SK-N-SH treated with all-trans-retinoic acid at 6 μM for 48 hours (cell line): ENCODE measurements around the gene PCAT6.
A peak's percentile ranks its signal among the peaks of the same experiment; 100 is the strongest.

Experiments used
- PPARA ChIP-seq: fragments of 250-450 bp; sonication (Bioruptor Pico); IDR thresholded peaks from 2 replicates; pipeline ENCODE4 v1.5.0; 2020; ENCODE audit warnings: mild to moderate bottlenecking, borderline replicate concordance
- RARB ChIP-seq: fragments of 250-450 bp; sonication (Bioruptor Pico); IDR thresholded peaks from 2 replicates; pipeline ENCODE4 v1.8.0; 2021; ENCODE audit warnings: mild to moderate bottlenecking, moderate library complexity
- SNAI2 ChIP-seq: fragments of 250-450 bp; sonication (Bioruptor Pico); IDR thresholded peaks from 2 replicates; pipeline ENCODE4 v1.5.0; 2020; ENCODE audit warnings: mild to moderate bottlenecking, moderate library complexity
- ZFP30 ChIP-seq: fragments of 450-650 bp; formaldehyde crosslinking; IDR thresholded peaks from 2 replicates; pipeline ENCODE4 v1.5.0; 2022; ENCODE audit warnings: mild to moderate bottlenecking, moderate library complexity
- ZNF565 ChIP-seq: fragments of 450-650 bp; formaldehyde crosslinking; conservative IDR thresholded peaks from 2 replicates; pipeline ENCODE4 v1.5.0; 2020; ENCODE audit warnings: low read depth, mild to moderate bottlenecking, moderate library complexity
- TF ChIP-seq, protein P1 (sequence below): fragments of 250-450 bp; sonication (Bioruptor Pico); IDR thresholded peaks from 2 replicates; pipeline ENCODE4 v1.8.0; 2020; ENCODE audit warnings: mild to moderate bottlenecking, moderate library complexity, borderline replicate concordance
- TF ChIP-seq, protein P2 (sequence below): fragments of 250-450 bp; sonication (Bioruptor Pico); IDR thresholded peaks from 2 replicates; pipeline ENCODE4 v1.5.1; 2020; ENCODE audit warnings: low read depth, mild to moderate bottlenecking, moderate library complexity

DNA sequence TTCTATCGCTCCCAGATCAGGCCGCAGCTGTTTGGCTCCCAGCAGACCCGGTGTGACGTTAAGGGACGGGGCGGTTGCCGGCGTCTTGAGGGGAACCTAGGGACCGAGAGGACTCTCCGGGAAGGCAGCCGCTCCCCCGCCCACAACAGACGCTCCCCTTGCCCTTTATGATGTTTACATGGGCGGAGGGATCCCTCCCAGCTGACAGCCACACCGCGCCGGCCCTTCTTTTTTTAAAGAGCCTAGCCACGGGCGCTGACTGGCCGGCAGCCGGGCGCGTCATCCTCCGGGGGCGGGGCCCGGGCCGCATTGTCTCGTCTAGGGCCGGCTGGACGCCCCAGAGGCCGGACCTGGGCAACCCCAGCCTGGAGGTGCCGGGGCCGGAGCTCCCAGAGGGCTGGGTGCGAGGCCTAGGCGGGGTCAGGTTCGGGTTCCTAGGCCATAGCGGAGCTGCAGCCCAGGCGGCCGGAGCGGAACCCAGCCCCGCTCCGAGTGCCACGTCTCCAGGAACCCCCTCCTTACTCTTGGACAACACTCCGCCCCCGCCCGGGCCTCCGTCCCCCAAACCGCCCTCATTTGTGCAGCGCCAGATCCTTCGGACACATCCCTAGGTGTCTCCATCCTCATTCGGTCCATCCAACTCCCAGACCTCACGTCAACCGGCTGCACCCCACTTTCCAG is at the start of gene PCAT6:
- TF ChIP-seq, protein P1, sequence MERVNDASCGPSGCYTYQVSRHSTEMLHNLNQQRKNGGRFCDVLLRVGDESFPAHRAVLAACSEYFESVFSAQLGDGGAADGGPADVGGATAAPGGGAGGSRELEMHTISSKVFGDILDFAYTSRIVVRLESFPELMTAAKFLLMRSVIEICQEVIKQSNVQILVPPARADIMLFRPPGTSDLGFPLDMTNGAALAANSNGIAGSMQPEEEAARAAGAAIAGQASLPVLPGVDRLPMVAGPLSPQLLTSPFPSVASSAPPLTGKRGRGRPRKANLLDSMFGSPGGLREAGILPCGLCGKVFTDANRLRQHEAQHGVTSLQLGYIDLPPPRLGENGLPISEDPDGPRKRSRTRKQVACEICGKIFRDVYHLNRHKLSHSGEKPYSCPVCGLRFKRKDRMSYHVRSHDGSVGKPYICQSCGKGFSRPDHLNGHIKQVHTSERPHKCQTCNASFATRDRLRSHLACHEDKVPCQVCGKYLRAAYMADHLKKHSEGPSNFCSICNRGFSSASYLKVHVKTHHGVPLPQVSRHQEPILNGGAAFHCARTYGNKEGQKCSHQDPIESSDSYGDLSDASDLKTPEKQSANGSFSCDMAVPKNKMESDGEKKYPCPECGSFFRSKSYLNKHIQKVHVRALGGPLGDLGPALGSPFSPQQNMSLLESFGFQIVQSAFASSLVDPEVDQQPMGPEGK (CRISPR knock-in tag), result peak; percentile 12; the same call in 1 of the 2 replicates
- TF ChIP-seq PPARA, result no peak
- TF ChIP-seq ZFP30 (CRISPR knock-in tag), result no peak
- TF ChIP-seq RARB, result no peak
- TF ChIP-seq, protein P2, sequence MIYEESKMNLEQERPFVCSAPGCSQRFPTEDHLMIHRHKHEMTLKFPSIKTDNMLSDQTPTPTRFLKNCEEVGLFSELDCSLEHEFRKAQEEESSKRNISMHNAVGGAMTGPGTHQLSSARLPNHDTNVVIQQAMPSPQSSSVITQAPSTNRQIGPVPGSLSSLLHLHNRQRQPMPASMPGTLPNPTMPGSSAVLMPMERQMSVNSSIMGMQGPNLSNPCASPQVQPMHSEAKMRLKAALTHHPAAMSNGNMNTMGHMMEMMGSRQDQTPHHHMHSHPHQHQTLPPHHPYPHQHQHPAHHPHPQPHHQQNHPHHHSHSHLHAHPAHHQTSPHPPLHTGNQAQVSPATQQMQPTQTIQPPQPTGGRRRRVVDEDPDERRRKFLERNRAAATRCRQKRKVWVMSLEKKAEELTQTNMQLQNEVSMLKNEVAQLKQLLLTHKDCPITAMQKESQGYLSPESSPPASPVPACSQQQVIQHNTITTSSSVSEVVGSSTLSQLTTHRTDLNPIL (CRISPR knock-in tag), result no peak
- no peak for TF ChIP-seq SNAI2 (CRISPR knock-in tag)
- TF ChIP-seq ZNF565, result no peak
